ENCODE measurements around the gene CSTPP1. TPM values are rescaled to one million over a fixed set of nuclear protein-coding genes. Genes with fewer than 3 reads are reported as not detected.

Gene CSTPP1
- total and polyA plus RNA-seq, 2 of the 4 experiments (the other 2 are of a cell fraction) = 22.0 to 35.7 TPM

DNA sequence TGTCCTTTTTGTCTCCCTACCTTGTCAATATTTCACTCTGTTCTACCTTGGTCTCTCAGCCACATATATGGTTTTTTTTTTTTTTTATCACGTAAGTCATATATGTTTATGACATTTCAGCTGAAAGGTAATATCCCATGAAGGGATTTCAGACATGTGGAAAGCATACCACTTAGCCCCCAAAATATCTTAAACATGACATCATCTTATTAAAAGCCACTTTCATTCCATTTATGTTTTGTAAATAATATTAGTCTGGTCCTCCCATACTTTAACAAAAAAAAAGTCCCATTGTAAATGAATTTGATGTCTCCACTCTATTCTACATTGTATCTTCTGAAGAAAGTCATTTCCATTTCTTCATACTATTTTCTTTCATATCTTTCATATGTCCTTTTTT is 85.4 kb downstream of the CSTPP1 start:
- no peak for ATAC-seq (ENCODE audit: low read depth)
- dilution Hi-C loops (cut with HindIII; ENCODE audit: low sequenced_read_pairs, unreplicated experiment) = no loop called here
- CTCF ChIA-PET = interaction anchor here (0.7 kb wide), 1 partner anchor 10 kb away, joined by 3 read pairs; no protein-coding TSS in a partner anchor

More for the DNA sequence above, 85.4 kb downstream of the CSTPP1 start:
- POLR2A ChIA-PET (ENCODE audit: unreplicated experiment) = no interaction called here
- Histone ChIP-seq H3K79me1 (ENCODE audit: low read depth in 1 of 2, low read length in 2 of 2) (no peaks in the 10 kb centered on the region; a peak in 2 of 4 replicates), H3K14ac (replicated peaks; ENCODE audit: low read depth, low read length) (no peak overlapping the region), H2BK15ac (ENCODE audit: low read depth, low read length) (no peak overlapping the region), H2AK5ac (ENCODE audit: low read depth, low read length) (no peak overlapping the region), H3K4ac (ENCODE audit: low read depth, low read length) (no peak overlapping the region), H4K5ac (ENCODE audit: low read depth, low read length) (no peak overlapping the region), H3K36me3 (ENCODE audit: control insufficient read depth, insufficient read depth, low read length) (no peaks in the 10 kb centered on the region), H4K91ac (ENCODE audit: insufficient read depth, low read depth, low read length) (no peak overlapping the region), H2BK120ac (ENCODE audit: low read depth, low read length) (no peak overlapping the region), H2BK20ac (ENCODE audit: low read depth, low read length) (no peak overlapping the region), H4K8ac (ENCODE audit: low read depth in 2 of 2, low read length in 2 of 2) (no peak overlapping the region), H3K4me2 (ENCODE audit: low read depth, low read length) (no peak overlapping the region), H3K56ac (ENCODE audit: extremely low read depth, insufficient read depth, low read length) (no peak overlapping the region), H3K9me3 (ENCODE audit: control insufficient read depth, insufficient read depth, low read length) (no peaks in the 10 kb centered on the region), H3K23ac (ENCODE audit: low read depth, low read length) (no peak overlapping the region), H2BK5ac (ENCODE audit: low read depth, low read length, poor library complexity, severe bottlenecking) (no peak overlapping the region), H4K20me1 (ENCODE audit: insufficient read depth, low read length) (no peaks in the 10 kb centered on the region), H3K27me3 (ENCODE audit: control insufficient read depth, insufficient read depth, low read length) (no peaks in the 10 kb centered on the region), H3K9me1 (ENCODE audit: insufficient read depth, low read length) (no peaks in the 10 kb centered on the region), H3K4me1 (ENCODE audit: control insufficient read depth, insufficient read depth, low read length) (0 out of 2 replicates have a peak, but pooled peaks cover 1% of the 10 kb centered on the region), H2AFZ (replicated peaks; ENCODE audit: low read length, poor library complexity) (no peak overlapping the region), H3K27ac (ENCODE audit: insufficient read depth, low read length) (no peak overlapping the region), H3K9ac (ENCODE audit: low read depth, low read length) (no peak overlapping the region), H3K18ac (ENCODE audit: low read depth, low read length) (no peak overlapping the region), H3K4me3 (ENCODE audit: insufficient read depth, low read depth, low read length) (no peak overlapping the region), H2AK9ac (replicated peaks; ENCODE audit: low read depth, low read length, poor library complexity) (no peak overlapping the region)
- WGBS, 2 experiments (ENCODE audit: extremely low coverage in 2 of 2, insufficient read length in 1 of 2) = no CpG with 5 or more reads among the region's 1 CpG
- no peak for DNase-seq
- TF ChIP-seq MXI1 (IDR thresholded peaks at IDR 0.05; ENCODE audit: borderline replicate concordance, low read depth, low read length) (no peak), SMC3 (IDR thresholded peaks at IDR 0.05; ENCODE audit: low read depth, low read length) (no peak), CHD1 (IDR thresholded peaks at IDR 0.05; ENCODE audit: low read depth, low read length) (no peak), MAZ (IDR thresholded peaks at IDR 0.05; ENCODE audit: borderline replicate concordance, low read depth, low read length) (no peak), BHLHE40 (IDR thresholded peaks at IDR 0.05; ENCODE audit: low read depth, low read length) (no peak), POLR2A (IDR thresholded peaks at IDR 0.05; ENCODE audit: low read depth, low read length) (no peak), FOS (IDR thresholded peaks at IDR 0.05; ENCODE audit: low read depth, low read length) (no peak), CEBPB (IDR thresholded peaks at IDR 0.05; ENCODE audit: low read depth, low read length) (no peak), ELK1 (IDR thresholded peaks at IDR 0.05; ENCODE audit: borderline replicate concordance, low read depth, low read length) (no peak), RFX5 (IDR thresholded peaks at IDR 0.05; ENCODE audit: low read depth, low read length) (no peak), RCOR1 (IDR thresholded peaks at IDR 0.05; ENCODE audit: insufficient replicate concordance, low read length) (no peak), RAD21 (IDR thresholded peaks at IDR 0.05; ENCODE audit: low read length) (no peak), MAFK (IDR thresholded peaks at IDR 0.05; ENCODE audit: low read depth, low read length) (no peak), NFE2L2 (IDR thresholded peaks at IDR 0.05; ENCODE audit: low read depth, low read length) (no peak)
- TF ChIP-seq, protein P1, sequence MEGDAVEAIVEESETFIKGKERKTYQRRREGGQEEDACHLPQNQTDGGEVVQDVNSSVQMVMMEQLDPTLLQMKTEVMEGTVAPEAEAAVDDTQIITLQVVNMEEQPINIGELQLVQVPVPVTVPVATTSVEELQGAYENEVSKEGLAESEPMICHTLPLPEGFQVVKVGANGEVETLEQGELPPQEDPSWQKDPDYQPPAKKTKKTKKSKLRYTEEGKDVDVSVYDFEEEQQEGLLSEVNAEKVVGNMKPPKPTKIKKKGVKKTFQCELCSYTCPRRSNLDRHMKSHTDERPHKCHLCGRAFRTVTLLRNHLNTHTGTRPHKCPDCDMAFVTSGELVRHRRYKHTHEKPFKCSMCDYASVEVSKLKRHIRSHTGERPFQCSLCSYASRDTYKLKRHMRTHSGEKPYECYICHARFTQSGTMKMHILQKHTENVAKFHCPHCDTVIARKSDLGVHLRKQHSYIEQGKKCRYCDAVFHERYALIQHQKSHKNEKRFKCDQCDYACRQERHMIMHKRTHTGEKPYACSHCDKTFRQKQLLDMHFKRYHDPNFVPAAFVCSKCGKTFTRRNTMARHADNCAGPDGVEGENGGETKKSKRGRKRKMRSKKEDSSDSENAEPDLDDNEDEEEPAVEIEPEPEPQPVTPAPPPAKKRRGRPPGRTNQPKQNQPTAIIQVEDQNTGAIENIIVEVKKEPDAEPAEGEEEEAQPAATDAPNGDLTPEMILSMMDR (conservative IDR thresholded peaks at IDR 0.05; ENCODE audit: low read depth, low read length) = no peak
- TF ChIP-seq, protein P2, sequence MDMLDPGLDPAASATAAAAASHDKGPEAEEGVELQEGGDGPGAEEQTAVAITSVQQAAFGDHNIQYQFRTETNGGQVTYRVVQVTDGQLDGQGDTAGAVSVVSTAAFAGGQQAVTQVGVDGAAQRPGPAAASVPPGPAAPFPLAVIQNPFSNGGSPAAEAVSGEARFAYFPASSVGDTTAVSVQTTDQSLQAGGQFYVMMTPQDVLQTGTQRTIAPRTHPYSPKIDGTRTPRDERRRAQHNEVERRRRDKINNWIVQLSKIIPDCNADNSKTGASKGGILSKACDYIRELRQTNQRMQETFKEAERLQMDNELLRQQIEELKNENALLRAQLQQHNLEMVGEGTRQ (IDR thresholded peaks at IDR 0.05; ENCODE audit: low read depth, low read length) = no peak
- intact Hi-C loops (cut with micrococcal nuclease) (no loop called here), in situ Hi-C loops (cut with MboI; ENCODE audit: low sequenced_read_pairs) (no loop called here)
- BruUV-seq (replicated peaks) = no TSS peak
